OCI-LY7 (cell line): ENCODE measurements around the gene IL15.

Experiments used
- CTCF ChIP-seq: fragments of 200-600 bp; sonication (generic); conservative IDR thresholded peaks from 2 replicates; pipeline ENCODE4 v1.5.1; 2014; ENCODE audit warnings: mild to moderate bottlenecking, antibody characterized with exemption, low read length, moderate library complexity, mixed read lengths
- EZH2phosphoT487 ChIP-seq: fragments of 200-600 bp; sonication (generic); IDR thresholded peaks from 2 replicates; pipeline ENCODE4 v1.6.1; 2018; ENCODE audit warnings: low read depth, borderline replicate concordance, mild to moderate bottlenecking, mixed run types, antibody characterized with exemption, low read length, moderate library complexity, mixed read lengths

GRCh38 chr4:141746026-141746425 lies 109.6 kb downstream of the IL15 start:
- TF ChIP-seq CTCF: no peak
- no peak for TF ChIP-seq EZH2phosphoT487
